HG03378 (cell line): ENCODE measurements around the gene PROM2.

Source experiments
- ATAC-seq: cut with Tn5 transposase; IDR thresholded peaks from one replicate; pipeline ENCODE4 v1.9.1; 2021; ENCODE audit warnings: mild to moderate bottlenecking, moderate library complexity; ENCODE audit not compliant: unreplicated experiment

The PROM2 gene

DNA sequence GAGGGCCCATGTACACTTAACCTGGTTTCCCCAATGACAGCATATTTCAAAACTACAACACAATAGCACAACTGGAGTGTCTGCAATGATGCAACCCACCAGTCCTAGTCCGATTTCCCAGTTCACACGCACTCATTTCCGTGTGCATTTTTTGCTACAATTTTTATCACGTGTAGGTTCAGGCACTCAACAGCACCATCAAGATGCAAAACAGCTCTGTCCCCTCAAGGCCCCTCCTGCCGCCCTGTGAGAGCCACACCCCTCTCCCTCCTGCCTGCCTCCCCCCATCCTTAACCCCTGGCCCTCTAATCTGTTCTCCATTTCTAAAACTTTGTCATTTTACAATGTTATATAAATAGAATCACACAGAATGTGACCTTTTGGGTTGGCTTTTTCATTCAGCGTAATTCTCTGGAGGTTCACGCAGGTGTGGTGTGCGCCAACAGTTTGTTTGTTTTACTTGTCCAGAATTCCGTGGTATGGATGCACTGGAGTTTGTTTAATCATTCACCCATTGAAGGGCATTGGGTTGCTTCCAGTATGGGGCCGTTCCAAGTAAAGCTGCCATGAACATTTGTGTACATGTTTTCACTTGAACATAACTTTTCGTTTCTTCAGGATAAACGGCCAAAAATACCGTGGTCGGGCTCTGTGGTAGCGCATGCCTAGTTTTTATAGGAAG is 31.3 kb downstream of the PROM2 start:
- ATAC-seq: no peak

DNA sequence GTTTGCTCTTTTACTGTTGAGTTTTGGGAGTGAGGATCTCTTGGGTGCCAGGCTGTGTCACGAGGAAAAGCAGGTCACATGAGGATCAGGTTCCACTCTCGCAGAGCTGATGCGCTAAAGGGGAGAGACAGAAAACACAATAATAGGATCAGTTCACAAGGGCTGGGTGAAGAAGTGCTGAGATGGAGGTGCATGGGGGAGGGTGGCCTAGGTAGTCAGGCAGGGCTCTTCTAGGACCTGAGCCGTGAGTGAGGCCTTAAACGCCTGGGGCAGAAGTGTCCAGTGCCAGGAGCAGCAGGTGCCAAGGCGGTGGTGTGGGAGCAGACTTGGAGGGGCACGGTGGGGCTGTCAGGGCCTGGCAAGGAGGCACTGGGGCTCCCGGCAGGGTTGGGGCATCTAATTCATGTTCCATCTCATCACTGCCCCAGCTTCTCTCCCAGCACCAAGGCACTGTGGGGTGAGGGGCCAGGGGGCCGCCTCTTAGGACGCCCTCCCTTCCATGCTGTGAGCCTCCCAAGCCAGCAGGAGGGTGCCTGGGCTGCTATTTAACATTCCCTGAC is 32.2 kb downstream of the PROM2 start:
- no peak for ATAC-seq

DNA sequence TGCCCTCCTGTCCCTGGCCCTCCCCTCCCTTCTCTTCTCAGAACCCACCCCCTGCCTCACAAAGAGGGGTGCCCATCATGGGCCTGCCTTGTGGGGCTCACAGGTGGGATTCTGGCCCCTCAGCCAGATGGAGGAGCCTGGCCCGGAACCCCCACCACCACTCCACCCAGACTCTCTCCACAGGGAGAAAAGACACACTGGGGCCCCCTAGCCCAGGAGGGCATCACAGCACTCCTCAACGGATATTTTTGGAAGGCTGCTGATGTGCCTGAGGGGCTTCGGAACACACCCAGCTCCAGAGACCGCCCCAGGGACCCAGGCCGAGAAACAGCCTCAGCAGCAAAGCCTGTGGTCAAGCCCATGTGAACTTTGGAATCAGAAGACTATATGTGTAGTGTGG is 32.8 kb downstream of the PROM2 start:
- no peak for ATAC-seq

GRCh38 chr2:95307878-95308277 is 33.6 kb downstream of the PROM2 start:
- no peak for ATAC-seq

GRCh38 chr2:95308426-95308990 is 34.3 kb downstream of the PROM2 start:
- no peak for ATAC-seq

GRCh38 chr2:95309599-95309998 is 35.4 kb downstream of the PROM2 start:
- ATAC-seq: no peak

GRCh38 chr2:95310216-95310615 is 36.0 kb downstream of the PROM2 start:
- no peak for ATAC-seq

GRCh38 chr2:95310651-95311050 is 36.4 kb downstream of the PROM2 start:
- ATAC-seq: no peak

DNA sequence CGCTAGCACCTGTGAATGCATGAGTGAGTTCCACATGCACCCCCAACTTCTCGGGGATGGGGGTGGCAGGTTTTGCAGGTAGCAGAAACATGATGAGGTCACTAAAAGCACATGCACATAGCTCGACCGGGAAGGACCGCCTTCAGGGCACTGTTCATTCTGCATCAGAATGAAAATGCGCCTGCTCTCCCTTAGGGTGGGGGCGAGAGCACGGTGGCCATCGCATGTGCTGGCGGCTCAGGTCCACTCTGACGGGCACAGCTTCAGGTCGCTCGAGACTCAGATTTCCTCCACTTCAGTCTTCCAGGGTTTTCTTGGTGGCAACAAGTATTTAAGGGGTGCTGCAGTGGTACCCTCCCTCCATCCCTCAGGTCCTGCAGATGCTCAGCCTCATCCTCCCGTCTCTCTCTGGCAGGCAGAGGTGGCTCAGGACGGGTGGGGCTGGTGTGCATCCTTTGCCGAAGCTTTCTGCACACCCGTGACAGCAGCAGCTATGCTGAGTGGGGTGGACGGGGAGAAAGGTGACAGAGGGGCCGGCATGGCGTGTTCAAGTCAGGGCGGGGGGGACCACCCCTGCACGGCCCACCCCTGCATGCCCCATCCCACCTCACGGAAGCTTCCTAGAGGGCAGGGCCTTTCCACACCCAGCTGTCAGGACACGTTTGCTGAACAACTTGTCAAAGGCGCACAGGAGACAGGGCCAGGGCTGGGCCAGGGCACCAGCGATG is 37.7 kb downstream of the PROM2 start:
- ATAC-seq: no peak

GRCh38 chr2:95312543-95313201 is 38.4 kb downstream of the PROM2 start:
- ATAC-seq: no peak

GRCh38 chr2:95313296-95314131 is 39.3 kb downstream of the PROM2 start:
- ATAC-seq: no peak

DNA sequence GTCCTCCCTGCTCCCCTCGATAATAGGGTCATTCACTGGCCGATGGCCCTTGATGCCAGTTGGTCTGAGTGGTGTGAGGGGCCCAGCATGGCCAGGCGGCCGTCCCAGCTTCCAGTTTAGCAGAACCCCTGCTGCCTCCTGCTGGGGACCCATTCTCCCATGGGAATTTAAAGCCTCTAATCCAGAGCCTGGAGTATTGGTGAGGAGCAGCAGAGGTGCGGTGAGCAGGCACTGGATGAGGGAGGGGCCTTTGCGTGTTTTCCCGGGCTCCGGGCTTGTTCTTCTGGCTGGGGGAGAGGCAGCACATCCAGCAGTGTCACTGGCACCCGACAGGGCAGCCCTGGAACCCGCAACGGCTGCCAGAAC is 40.3 kb downstream of the PROM2 start:
- ATAC-seq: no peak

DNA sequence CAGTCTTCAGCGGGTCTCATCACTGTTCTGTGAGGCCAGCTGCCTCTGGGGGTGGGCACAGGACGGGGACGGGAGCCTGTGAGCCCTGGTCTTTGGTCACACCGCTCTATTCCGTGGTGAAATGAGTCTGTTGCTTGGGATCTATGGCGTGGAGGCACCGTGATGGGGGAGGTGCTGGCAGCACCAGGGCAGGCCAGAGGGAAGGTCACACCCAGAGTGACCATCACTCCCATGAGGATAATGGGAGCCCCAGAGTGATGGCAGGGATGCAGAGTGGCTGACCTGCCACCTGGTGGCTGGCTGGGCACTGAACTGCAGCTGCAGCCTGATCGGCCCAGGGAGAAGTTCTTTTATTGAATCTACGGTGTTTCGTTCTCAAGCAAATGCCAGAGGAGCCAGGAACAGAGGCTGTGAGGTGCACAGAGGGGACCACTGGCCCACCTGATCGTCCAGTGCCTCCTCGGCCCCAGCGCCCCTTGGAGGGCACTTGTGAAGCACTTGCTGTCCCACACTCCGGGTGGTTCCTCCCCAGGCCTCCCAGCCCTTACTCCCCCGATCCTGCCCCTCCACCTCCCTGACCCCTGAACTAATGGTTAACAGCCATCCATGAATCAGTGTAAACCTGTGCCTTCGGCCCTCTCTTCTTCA is 40.8 kb downstream of the PROM2 start:
- ATAC-seq: no peak

DNA sequence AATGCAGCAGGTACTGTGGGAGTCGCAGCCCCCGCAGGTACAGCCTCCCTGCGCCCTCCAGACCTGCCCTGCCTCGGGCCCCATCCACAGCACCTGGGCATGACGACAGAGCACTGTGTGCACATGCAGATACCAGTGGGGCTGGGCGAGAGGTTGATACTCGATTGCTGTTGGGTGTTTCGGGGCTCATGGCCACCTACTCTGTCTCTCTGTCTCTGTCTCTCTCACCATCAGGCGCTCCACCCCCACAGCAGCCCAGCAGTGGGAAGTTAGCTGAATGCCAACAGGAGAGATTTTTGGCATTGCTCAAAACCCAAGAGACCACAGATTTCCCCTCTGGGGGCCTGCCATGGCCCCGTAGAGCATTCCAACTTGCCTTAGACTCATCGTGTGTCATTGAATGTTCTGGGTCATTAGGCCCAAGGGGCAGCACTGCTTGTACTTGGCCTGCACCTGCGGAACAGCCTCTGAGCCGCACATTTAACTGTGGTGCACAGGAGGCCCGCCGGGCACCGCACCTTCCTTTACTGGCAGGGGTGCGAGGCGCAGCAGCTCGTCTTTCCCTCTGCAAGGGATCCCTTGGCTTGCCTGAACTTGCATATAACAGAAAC is 41.7 kb downstream of the PROM2 start:
- no peak for ATAC-seq

DNA sequence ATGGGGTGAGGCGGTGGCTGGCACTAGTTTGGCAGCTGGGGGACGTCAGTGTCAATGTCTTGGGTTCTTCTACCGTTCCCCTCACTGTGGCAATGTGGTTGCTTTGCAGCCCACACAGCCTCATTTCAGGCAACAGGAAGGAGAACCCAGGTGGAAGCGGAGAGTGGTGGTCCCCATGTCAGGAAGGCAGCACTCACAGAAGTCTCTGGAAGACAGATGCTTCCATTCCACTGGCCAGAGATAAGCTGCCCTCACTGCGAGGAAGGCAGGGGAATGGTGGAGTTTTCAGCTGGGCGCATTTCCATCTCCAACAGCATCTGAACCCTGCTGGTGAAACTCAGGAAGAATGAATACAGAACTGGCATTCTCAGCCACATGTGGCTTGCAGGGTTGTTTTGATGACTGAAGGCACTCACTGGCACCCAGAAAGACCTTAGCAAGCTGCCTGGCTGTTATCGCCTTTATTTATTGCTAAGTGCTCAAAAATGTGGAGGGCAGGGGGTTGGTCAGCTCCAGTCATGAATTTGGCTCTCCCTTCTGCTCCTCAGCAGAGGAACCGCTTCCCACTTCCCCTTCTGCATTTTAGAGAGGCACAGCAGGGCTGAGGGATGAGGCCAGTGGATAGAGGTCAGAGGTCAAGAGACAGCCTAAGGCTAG is 42.3 kb downstream of the PROM2 start:
- no peak for ATAC-seq

DNA sequence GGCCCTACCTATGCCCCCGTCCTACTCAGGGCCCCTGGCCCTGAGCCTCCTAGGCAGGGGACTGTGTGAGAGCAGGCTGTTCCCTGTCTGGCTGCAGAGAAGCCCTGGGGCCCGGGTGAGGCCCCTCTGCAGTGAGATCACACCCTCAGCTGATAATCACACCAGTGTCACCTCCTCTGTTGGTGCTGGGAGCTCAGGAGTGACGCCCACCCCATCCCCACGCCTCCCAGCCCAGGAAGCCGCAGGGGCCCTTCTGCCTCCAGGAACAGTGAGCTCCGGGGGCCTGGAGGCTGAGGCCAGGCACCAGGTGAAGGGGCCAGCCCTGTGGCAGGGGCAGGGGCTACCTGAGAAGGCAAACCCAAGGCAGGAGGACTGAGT is 42.9 kb downstream of the PROM2 start:
- ATAC-seq: no peak

GRCh38 chr2:95317665-95318425 is 43.6 kb downstream of the PROM2 start:
- ATAC-seq: no peak

GRCh38 chr2:95318431-95319220 is 44.4 kb downstream of the PROM2 start:
- ATAC-seq: no peak
